ENCODE results near the gene TMEM141. TPM values are rescaled to one million over a fixed set of nuclear protein-coding genes. Genes with fewer than 3 reads are reported as not detected.
"Not testable (repeated sequence)": the region's sequence is repeated elsewhere in the genome, so short reads cannot be mapped to it uniquely, and the experiment has no call there.

Gene TMEM141
- total RNA-seq, 2 donors from 2014 or later = 81.1 to 85.7 TPM

GRCh38 chr9:136788644-136789522, 2.3 kb upstream of the TMEM141 start:
- intact Hi-C loops (cut with DNase I) = loop anchor here in 1 of 2 donors (5.0 to 10.0 kb wide), 2 partner anchors 248 to 276 kb away; no protein-coding TSS in a partner anchor
- DNase-seq, ATAC-seq: not testable (repeated sequence)

- DNase-seq (no peak), ATAC-seq (no peak)
Measured at GRCh38 chr9:136789523-136789937, 1.6 kb upstream of the TMEM141 start.

GRCh38 chr9:136791516-136792276, 552 bp downstream of the TMEM141 start:
- DNase-seq (peak; percentile 63), ATAC-seq (peak in 1 of 2 donors; percentile 5)
- intact Hi-C loops (cut with DNase I) = loop anchor here in 1 of 2 donors (10.0 kb wide), 1 partner anchor 53 kb away; the partner anchor contains the start of genes AJM1 and PHPT1

More at GRCh38 chr9:136789523-136789937, 1.6 kb upstream of the TMEM141 start:
- intact Hi-C loops (cut with DNase I) = loop anchor here in 1 of 2 donors (5.0 to 10.0 kb wide), 2 partner anchors 248 to 275 kb away; no protein-coding TSS in a partner anchor

- ATAC-seq (no peak), DNase-seq (no peak)
- intact Hi-C loops (cut with DNase I) = loop anchor here in 1 of 2 donors (10.0 kb wide), 1 partner anchor 52 kb away; the partner anchor contains the start of genes AJM1 and PHPT1
Measured at GRCh38 chr9:136792321-136793085, 1.4 kb downstream of the TMEM141 start.

GRCh38 chr9:136793086-136793946, 2.2 kb downstream of the TMEM141 start:
- DNase-seq = no peak
- intact Hi-C loops (cut with DNase I) = loop anchor here in 1 of 2 donors (10.0 kb wide), 1 partner anchor 51 kb away; the partner anchor contains the start of genes AJM1 and PHPT1
- ATAC-seq = no peak

GRCh38 chr9:136794281-136794999, 3.3 kb downstream of the TMEM141 start:
- intact Hi-C loops (cut with DNase I) = loop anchor here in 1 of 2 donors (10.0 kb wide), 1 partner anchor 50 kb away; the partner anchor contains the start of genes AJM1 and PHPT1
- ATAC-seq = no peak
- no peak for DNase-seq

GRCh38 chr9:136795000-136795348, 3.8 kb downstream of the TMEM141 start:
- intact Hi-C loops (cut with DNase I) = loop anchor here in 1 of 2 donors (10.0 kb wide), 1 partner anchor 50 kb away; the partner anchor contains the start of genes AJM1 and PHPT1
- no peak for DNase-seq
- ATAC-seq = no peak

- DNase-seq (no peak), ATAC-seq (no peak)
- intact Hi-C loops (cut with DNase I) = loop anchor here in 1 of 2 donors (10.0 kb wide), 1 partner anchor 48 kb away; the partner anchor contains the start of genes AJM1 and PHPT1
Measured at GRCh38 chr9:136796238-136796774, 5.2 kb downstream of the TMEM141 start, which contains the start of gene CCDC183. TSS of gene CCDC183 (plus strand) at chr9:136796338. CDS start at chr9:136796398, 60 bp downstream.

- not testable (repeated sequence) for ATAC-seq, DNase-seq
- intact Hi-C loops (cut with DNase I) = loop anchor here in 1 of 2 donors (10.0 kb wide), 1 partner anchor 48 kb away; the partner anchor contains the start of genes AJM1 and PHPT1
Measured at GRCh38 chr9:136796775-136797347, 5.7 kb downstream of the TMEM141 start.

- no peak for ATAC-seq
- intact Hi-C loops (cut with DNase I) = loop anchor here in 1 of 2 donors (10.0 kb wide), 1 partner anchor 46 kb away; the partner anchor contains the start of genes AJM1 and PHPT1
- DNase-seq = no peak
Measured at GRCh38 chr9:136798708-136799078, 7.5 kb downstream of the TMEM141 start.

GRCh38 chr9:136799079-136799853, 8.1 kb downstream of the TMEM141 start:
- ATAC-seq = peak; percentile 4 to 6
- intact Hi-C loops (cut with DNase I) = loop anchor here in 1 of 2 donors (10.0 kb wide), 1 partner anchor 46 kb away; the partner anchor contains the start of genes AJM1 and PHPT1
- no peak for DNase-seq

- intact Hi-C loops (cut with DNase I) = loop anchor here in 1 of 2 donors (10.0 kb wide), 1 partner anchor 45 kb away; the partner anchor contains the start of genes AJM1 and PHPT1
- peak; percentile 83 to 88 for ATAC-seq
- DNase-seq = peak; percentile 86
Measured at GRCh38 chr9:136799854-136800657, 8.9 kb downstream of the TMEM141 start.

- DNase-seq (no peak), ATAC-seq (no peak)
- intact Hi-C loops (cut with DNase I) = no loop called here
Measured at GRCh38 chr9:136802321-136802720, 11.2 kb downstream of the TMEM141 start.

GRCh38 chr9:136803009-136803550, 11.9 kb downstream of the TMEM141 start:
- DNase-seq; intact Hi-C loops (cut with DNase I); ATAC-seq: not testable (repeated sequence)

Measured in left cardiac atrium (tissue), 4 donors.